GM21360 (cell line): ENCODE results near the gene ZRANB2.
A peak's percentile ranks its signal among the peaks of the same experiment; 100 is the strongest.

Source experiments
- ATAC-seq: cut with Tn5 transposase; IDR thresholded peaks from one replicate; pipeline ENCODE4 v1.9.1; 2021; ENCODE audit warnings: mild to moderate bottlenecking, moderate library complexity; ENCODE audit not compliant: unreplicated experiment

Gene ZRANB2, protein sequence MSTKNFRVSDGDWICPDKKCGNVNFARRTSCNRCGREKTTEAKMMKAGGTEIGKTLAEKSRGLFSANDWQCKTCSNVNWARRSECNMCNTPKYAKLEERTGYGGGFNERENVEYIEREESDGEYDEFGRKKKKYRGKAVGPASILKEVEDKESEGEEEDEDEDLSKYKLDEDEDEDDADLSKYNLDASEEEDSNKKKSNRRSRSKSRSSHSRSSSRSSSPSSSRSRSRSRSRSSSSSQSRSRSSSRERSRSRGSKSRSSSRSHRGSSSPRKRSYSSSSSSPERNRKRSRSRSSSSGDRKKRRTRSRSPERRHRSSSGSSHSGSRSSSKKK

GRCh38 chr1:71080739-71081696 is at the start of gene ZRANB2:
Gene ZRANB2, minus strand, starts transcription at chr1:71081035. Its CDS starts 40 bp downstream, at chr1:71080995.
- peak; percentile 100 for ATAC-seq

DNA sequence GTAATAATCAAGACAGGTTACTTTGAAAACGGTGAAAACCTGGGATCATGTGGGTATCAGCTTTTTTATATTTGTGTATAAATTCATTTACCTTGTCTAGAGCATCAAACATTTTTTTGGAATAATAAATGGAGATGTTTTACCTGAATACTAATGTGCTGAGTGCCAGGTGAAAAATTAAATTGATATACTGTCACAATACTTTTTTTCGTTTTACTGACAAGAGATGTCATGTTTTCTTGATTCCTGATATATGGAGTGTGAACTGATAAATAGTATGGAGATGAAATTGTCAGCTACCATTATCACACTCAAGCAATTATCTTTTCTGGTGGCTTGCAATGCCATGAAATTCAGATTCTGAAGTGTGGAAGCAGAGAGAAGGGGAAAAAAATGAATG is 47.2 kb upstream of the ZRANB2 start:
- no peak for ATAC-seq

DNA sequence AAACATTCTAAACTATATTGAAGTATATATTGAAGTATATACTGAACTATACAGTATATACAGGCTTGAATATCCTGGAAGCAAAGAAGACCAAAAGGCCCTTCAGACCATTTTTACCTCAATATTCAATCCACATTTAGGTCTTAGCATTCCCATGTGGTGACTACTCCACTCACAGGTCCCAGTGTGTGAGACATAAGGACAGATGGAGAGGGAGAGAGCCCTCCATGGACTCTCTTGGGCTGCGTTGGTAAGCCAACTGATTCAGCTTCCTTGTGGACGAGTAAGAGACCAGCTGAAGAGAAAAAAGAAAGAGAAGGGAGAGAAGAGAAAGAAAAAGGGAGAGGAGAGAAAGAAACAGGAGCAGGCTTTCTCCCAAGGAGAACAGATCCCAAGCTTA is 37.3 kb upstream of the ZRANB2 start:
- no peak for ATAC-seq

DNA sequence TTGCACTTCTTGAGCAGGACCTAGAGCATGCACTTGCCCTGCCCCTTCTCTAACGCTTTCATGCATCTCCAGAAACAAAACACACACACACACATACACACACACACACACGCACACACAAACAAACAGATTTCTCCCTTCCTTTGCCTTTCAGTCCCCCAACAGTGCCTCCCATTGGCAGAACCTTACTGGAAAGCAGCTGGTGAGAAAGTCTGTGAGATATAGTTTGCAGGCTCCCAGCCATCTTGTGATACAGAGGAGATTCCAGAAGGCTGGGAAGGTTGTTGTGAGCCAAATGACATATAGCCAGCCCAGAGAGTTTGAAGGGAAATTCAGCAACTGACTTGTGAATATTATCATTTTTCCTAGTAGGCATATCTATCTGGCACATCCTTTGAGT is 35.9 kb upstream of the ZRANB2 start:
- no peak for ATAC-seq

GRCh38 chr1:71106658-71107322 is 26.0 kb upstream of the ZRANB2 start:
- no peak for ATAC-seq

GRCh38 chr1:71104417-71104816 is 23.6 kb upstream of the ZRANB2 start:
- ATAC-seq, result no peak

DNA sequence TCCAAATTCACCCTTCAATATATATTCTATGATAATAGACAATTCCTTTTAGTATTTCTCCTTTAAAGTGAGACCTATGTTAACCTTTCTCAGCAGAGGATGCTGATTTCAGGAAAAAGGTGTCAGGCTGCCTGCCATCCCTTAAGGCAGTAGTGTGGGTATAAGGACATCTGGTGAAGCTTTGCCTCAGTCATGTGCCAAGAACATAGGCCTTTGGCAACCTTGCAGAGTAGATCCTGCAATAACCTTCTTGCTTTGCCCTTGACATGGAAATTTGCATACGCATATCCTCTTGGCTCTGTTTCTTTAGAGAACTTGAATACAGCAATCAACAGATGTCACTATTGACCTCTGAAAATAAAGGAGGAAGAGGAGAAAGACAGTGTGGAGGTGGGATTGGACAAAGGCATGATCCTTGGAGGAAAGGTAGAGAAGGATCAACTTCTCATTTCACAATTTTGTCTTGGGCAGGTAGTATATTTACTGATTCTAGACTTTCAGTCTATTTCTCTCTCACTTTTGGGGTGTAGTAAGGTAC is 21.1 kb upstream of the ZRANB2 start:
- no peak for ATAC-seq

DNA sequence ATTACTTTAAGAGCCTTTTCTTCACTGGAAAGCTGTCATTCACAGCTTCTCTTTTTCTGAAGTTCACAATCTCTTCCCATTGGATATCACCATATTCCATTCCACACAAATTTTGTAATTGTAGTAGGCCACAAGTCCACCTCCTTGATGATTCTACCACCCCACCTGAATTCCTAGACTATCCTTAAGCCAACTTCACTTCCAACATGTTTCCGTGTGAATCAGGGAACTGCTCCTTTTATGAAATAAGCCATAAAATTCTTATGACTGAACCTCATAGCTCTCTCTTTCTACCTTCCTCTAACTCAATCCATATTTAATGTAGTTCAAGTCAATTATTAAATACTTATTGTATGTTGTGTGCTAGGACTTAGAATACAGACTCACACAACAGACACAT is 16.6 kb upstream of the ZRANB2 start:
- no peak for ATAC-seq

- no peak for ATAC-seq
These were observed 14.1 kb upstream of the ZRANB2 start for GRCh38 chr1:71094913-71095312.

GRCh38 chr1:71093938-71094337 is 13.1 kb upstream of the ZRANB2 start:
- no peak for ATAC-seq

DNA sequence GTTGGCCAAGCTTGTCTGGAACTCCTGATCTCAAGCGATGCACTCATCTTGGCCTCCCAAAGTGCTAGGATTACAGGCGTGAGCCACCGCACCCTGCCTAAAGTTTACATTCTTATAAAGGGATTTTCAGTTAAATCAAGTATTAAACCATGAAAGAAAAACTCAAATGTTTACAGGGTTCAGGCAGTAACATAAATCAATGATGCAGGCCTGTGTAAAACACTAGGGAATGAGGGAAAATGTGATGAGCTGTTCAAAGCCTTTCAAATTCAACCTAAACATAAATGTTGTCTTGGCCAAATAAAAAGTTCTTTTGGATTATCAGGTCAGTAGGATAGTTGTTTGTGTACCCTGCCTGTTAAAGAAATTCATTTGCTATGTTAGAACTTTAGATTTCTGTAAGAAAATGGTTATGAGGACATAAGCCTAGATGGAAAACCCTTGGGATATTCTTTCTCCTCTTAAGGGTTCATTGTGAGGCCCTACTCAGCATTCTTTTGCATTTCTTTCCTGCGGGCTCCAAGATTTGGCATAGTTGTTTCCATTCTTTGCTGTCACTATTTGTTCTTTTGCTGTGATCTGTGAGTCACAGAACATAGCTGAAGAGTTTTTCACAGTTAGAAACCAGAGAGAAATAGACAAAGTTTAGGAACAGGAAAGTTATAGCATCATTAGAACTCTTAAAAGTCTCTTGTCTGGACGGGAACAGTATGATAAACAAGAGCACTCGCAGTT is 8.9 kb upstream of the ZRANB2 start:
- no peak for ATAC-seq

GRCh38 chr1:71088645-71089287 is 7.9 kb upstream of the ZRANB2 start:
- ATAC-seq, result no peak

- no peak for ATAC-seq
These were observed 6.9 kb upstream of the ZRANB2 start for GRCh38 chr1:71087713-71088112.

DNA sequence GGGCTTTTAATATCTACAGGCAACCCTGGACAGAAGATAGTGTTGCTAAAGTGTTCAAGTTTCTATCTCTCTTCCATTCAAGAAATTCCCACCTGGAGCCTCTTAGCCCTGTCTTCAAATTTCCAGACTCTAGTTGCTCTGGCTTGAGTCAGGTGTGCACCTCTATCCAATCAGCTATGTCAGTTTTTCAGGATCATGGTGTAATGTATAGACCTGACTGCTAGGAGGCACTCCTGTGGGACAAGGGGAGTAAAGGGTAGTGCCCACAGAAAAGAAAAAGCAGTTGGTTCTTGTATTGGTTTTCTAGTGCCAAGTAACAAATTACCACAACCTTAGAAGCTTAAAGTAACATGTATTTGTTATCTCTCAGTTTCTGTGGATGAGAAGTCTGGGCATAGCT is 6.2 kb upstream of the ZRANB2 start:
- ATAC-seq, result no peak

GRCh38 chr1:71086331-71086730 is 5.5 kb upstream of the ZRANB2 start:
- ATAC-seq, result no peak

DNA sequence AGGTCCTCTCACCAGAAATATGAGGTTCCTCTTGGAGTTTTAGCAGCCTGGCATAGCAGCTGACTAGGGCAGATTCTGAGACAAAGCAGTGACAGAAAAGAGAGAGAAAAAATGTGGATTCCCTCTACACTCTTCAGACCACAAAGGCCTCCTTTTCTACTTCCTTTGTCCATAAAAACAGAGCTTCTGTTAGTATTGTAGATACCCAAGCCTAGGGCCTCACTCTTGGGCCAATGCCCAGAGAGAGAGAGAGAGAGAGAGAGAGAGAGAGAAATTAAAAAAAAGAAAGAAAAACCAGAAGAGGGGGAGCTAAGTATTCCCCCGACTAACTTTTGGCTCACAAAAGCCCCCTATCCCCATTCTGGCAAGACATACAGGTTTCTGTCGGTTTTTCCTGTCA is 2.4 kb upstream of the ZRANB2 start:
- ATAC-seq, result no peak

- no peak for ATAC-seq
These were observed 854 bp upstream of the ZRANB2 start for GRCh38 chr1:71081697-71082080.

DNA sequence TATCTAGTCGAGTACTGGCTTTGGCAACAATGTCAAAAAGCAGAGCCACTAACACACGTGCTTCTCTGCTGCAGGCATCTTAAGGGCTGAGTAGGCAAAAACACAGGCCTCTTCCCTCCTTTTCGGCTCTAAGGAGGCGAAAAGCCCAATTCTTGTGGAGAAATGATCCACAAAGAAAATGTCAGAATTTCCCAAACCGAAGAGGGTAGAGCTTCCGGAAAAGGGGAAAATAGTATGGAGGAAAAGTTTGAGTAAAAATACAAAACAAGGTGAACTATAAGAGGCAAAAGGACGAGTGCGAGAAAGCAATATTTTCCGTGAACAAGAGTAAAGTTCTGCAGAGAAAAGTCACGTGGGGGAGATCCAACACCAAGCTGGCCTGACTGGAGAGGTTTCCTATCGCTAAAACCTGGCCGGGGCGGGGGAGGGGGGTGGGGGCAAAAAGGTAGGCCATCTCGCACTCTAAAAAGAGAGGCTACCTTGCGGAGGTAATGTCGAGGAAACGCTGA is 551 bp downstream of the ZRANB2 start:
- ATAC-seq, result no peak

- no peak for ATAC-seq
These were observed 6.2 kb downstream of the ZRANB2 start for GRCh38 chr1:71074681-71075080.

GRCh38 chr1:71072273-71072672 is 8.6 kb downstream of the ZRANB2 start:
- ATAC-seq, result no peak
